ENCODE data around the gene PPP1R7. TPM values are rescaled to one million over a fixed set of nuclear protein-coding genes. Genes with fewer than 3 reads are reported as not detected.

The PPP1R7 gene
- polyA plus RNA-seq, 3 donors: 70.0 to 79.5 (median 77.7) TPM

DNA sequence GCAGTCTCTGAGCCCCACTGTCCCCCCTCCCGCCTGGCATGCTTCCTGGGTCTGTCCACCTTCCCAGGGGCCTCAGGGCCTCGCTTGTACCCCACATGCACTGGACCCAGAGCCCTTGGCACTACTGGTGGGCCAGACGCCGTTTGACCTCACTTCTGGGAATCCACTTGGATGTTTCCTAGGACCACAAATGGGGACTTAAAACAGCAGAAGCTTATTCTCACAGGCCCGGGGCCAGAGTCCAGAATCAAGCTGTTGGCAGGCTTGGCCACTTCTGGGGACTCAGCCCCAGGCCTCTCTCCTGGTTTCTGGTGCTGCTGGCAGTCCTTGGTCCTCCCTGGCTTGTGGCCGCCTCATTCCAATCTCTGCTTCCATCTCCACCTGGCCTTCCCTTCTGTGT lies 57.8 kb downstream of the PPP1R7 start:
- DNase-seq: no peak

DNA sequence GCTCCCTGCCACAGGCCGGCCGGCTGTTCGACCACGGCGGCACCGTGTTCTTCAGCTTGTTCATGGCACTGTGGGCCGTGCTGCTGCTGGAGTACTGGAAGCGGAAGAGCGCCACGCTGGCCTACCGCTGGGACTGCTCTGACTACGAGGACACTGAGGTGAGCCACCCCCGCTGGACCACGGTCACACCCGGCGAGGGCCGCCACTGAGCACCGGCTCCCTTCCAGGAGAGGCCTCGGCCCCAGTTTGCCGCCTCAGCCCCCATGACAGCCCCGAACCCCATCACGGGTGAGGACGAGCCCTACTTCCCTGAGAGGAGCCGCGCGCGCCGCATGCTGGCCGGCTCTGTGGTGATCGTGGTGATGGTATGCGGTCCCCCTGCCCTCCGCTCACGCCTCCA lies 59.0 kb downstream of the PPP1R7 start:
- DNase-seq: no peak

DNA sequence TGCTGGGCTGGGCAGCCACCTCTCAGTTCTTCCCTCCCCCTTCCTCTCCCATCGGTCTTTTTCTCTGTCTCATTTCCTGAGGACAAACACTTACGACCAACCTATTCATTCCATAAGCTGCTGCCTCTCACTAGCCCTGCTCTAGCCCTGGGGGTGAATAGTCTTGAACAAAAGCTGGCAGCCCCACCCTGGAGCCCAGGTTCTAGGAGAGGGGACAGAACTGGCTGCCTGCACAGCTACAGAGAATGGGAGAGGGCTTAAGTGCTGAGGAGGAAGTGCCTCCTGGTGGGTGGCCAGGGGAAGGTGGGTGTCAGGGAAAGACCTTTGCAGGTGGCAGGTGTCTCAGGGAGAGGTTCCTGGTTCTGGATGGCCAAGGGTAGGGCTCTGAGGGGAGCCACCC lies 61.0 kb downstream of the PPP1R7 start:
- no peak for DNase-seq

DNA sequence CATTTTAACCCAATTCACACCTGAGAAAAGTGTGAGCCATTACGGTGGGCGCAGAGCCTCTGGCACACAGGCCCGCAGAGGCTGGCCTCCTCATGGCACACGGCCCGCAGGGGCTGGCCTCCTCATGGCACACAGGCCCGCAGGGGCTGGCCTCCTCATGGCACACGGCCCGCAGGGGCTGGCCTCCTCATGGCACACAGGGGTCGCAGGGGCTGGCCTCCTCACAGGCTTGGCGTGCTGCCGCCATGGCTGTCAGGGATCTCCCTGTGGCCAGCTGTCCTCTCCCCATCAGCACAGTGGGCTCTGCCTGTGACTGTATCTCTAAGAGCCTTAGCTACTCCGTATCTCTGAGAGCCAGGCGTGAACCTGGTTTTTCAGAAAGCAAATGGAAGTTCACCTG lies 62.8 kb downstream of the PPP1R7 start:
- DNase-seq: no peak

DNA sequence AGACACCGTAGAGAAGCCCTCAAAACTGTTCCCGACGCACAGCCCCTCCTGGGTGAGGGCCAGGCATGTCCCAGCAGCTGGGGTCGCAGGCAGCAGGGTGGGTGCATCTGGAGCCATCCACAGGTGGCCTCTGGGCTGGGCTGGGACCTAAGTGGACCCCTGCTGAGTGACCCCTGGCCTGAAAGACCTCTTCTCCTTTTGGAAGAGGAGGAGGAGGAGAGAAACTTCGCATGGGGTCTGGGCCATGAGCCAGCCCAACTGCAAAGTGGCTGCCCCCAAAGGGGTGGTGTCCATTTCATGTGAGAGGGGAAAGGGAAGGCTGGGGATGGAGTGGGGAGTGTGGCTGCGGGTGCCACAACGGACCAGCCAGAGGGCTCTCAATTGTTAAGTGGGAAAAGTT lies 63.3 kb downstream of the PPP1R7 start:
- DNase-seq: no peak

DNA sequence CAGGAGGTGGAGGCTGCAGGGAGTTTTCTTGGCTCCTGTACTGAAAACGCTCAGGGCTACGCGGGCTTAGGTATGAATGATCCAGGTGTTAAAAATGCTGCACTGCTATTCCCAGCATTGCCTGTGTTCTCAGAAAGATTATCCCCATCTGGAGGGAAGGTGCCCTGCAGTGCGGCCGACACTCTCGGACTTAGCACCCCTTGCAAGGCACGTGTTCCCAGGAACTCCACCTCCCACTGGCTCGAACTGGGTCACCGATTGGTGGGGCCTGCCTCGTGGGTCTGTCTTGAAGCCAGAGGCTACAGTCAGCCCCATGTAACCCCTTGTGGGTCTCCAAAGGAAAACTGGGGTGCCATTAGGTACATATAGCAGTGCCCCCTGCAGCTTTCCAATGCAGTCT lies 63.9 kb downstream of the PPP1R7 start:
- DNase-seq: no peak

DNA sequence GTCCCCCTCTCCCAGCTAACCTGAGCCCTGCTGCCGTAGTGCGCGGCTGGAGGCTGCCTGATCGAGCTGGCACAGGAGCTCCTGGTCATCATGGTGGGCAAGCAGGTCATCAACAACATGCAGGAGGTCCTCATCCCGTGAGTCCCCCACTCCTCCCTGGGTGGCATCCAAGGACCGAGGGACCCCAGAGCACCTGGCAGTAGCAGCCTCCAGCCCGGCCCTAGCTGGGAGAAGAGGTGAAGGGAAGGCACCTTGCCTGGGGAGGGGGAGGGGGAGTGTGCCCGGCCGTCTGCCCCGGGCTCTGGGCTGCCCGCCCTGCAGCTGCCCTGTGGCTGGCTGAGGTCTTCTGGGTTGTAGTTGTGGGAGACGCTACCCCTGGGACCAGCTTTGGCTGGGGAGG lies 64.5 kb downstream of the PPP1R7 start:
- DNase-seq: no peak

DNA sequence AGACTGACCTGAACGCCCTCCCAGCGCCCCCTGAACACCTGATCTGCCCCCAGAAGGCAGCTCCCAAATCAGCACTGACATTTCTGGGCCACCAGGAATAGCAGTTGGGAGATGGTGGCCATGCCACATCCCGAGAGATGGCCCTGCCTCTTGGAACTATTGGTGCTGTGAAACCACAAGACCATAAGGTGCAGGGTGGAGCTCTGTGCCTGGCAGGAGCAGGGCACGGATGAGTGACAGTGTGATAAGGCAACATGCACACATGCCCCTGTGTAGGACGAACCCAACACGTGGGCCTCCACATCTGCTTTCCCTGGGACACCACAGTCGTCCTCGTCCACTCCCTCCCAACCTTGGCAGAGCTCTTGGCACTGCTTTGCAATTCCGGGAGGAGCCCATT lies 65.2 kb downstream of the PPP1R7 start:
- DNase-seq: no peak

DNA sequence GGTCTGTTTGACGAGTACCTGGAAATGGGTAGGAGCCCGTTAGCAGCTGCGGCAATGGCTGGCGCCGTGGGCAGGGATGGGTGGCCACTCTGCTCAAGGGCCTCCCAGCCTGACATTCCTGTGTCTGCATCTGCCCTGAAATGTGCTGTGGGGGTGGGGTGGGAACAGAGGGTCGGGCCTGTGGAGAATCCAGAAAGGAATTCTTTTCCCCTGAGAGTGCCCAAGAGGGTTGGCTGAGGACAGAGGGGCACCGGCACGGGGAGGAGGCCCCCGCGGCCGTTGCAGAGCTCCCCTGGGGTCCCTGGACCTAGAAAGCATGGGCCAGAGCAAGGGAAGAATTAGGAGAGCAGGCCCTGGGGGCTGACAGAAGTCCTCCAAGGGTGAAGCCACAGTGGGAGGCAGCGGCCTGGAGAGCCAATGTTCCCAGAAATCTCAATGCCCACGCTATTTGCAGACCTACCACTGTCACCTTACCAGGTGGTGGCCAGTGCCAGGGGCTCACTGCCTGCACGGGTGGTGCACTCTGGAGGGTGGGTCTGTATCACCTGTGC lies 66.0 kb downstream of the PPP1R7 start:
- no peak for DNase-seq

DNA sequence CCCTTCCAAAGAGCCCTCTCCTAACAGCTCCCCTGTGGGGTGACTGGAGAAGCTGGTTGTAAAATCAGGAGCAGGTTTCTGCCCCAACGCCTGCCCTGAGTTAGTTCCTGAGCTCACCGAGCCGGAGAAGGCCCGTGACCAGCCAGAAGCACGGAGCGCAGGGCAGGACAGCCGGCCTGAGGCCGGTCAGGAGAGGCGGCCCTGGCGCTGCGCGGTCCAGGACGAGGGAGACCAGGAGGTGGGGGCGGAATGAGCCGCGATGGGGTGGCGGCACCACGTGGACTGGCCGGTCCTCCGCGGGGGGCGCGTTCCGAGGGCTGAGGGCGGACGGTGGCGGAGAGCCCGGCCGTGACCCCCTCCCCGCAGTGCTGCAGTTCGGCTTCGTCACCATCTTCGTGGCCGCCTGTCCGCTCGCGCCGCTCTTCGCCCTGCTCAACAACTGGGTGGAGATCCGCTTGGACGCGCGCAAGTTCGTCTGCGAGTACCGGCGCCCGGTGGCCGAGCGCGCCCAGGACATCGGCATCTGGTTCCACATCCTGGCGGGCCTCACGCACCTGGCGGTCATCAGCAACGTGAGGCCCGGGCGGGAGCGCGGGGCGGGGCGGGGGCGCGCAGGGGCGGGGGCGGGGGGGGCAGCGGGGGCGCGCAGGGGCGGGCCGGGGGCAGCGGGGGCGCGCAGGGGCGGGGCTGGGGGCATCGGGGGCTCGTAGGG lies 67.2 kb downstream of the PPP1R7 start:
- DNase-seq: peak; percentile 61

DNA sequence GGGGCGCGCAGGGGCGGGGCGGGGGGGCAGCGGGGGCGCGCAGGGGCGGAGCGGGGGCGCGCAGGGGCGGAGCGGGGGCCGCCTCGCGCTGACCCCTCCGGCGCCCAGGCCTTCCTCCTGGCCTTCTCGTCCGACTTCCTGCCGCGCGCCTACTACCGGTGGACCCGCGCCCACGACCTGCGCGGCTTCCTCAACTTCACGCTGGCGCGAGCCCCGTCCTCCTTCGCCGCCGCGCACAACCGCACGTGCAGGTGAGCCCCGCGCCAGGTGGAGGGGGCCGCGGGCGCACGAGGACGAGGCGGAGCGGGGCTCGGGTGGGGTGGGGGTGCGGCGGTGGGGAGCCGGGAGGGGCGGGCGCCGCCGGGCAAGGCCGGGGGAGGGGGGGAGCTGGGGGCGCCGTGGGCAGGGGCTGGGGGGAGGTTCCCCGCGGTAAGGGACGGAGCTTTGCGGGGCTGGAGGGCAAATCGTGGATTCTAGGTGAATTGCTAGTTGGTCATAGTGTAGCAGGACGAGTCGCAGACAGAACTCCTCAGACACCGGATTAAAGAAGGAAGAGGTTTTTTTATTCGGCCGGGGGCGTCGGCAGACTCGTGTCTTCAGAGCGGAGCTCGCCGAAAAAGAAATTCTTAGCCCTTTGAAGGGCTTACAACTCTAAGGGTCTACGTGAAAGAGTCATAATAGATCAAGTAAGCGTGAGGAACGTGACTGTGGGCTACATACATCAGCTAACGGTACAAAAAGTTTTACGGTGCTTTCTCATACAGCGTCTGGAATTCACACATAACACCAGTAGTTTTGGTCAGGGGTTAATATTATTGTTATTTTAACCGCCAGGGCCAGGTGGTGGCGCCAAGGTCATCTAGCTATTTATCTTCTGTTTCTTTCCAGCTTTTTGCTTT lies 68.1 kb downstream of the PPP1R7 start:
- peak; percentile 36 for DNase-seq

DNA sequence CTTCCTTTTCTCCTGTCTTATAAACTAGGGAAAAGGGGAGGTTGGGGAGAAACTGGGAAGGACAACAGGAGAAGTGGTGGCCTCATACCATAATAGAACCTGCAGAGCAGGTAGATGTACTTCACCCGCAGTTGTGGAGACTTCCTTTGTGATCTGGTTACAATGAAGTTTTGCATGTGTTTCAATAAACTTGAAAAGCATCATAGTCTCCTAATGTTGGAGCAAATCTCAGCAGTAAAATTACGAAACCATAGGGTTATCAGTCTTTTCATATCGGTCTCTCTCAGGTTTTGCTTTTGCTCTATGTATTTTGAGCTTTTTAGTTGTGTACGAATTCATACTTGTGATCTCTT lies 68.7 kb downstream of the PPP1R7 start:
- no peak for DNase-seq

DNA sequence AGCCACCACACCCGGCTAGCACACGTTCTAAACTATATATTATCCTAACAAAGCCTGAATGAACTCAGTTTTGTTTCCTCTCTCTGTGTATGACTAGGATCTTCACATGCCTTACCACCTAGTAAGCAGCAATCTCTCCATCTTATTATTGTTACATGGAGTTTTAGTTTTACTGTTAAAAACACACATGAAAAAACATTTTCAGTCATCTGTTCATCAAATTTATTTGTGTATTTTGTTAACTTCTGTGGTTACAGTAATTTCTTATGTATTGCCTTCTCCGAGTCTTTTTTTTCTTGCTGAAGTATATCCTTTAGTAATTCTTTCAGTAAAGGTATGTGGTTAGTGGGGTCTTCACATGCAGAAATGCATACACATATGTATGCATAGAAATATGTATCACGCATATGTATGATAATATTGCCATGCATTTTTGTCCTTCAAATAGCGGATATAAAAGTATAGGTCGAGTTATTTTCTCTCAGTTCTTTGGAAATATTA lies 69.6 kb downstream of the PPP1R7 start:
- DNase-seq: no peak

DNA sequence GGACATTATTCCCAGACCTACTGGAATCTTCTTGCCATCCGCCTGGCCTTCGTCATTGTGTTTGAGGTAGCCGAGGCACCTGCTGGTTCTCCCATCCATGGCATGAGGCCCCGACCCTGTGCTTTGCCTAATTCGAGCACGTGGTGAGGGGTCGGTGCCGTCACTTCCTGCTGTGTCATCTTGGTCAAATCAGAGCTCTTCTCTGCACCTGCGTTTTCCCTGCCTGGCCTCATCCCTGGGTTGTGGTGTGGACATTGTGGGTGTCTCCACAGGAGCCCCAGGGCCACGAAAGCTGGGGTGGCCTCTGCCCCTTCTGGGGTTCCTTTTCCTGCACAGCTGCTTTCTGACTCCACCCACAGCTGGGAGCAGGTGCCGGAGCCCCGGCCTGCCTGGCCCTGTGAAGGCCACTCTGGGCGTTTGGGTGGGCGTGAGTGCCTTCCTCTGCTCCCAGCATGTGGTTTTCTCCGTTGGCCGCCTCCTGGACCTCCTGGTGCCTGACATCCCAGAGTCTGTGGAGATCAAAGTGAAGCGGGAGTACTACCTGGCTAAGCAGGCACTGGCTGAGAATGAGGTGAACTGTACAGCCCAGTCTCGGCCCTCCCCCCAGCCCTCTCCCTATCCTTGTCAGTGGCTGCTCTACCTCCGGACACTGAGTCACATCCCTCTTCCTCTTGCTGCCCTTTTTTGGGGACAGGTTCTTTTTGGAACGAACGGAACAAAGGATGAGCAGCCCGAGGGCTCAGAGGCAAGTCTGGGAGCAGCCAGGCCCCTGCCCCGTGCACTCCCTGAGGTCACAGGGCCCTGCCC lies 73.1 kb downstream of the PPP1R7 start:
- no peak for DNase-seq

DNA sequence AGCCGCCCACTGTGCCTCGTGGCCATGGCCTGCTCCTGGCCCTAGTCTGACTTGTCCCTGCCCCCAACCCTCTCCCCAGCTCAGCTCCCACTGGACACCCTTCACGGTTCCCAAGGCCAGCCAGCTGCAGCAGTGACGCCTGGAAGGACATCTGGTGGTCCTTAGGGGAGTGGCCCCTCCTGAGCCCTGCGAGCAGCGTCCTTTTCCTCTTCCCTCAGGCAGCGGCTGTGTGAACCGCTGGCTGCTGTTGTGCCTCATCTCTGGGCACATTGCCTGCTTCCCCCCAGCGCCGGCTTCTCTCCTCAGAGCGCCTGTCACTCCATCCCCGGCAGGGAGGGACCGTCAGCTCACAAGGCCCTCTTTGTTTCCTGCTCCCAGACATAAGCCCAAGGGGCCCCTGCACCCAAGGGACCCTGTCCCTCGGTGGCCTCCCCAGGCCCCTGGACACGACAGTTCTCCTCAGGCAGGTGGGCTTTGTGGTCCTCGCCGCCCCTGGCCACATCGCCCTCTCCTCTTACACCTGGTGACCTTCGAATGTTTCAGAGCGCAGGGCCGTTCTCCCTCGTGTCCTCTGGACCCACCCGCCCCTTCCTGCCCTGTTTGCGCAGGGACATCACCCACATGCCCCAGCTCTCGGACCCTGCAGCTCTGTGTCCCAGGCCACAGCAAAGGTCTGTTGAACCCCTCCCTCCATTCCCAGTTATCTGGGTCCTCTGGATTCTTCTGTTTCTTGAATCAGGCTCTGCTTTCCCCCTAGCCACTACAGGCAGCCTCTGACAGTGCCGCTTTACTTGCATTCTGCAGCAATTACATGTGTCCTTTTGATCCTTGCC lies 74.0 kb downstream of the PPP1R7 start:
- peak; percentile 28 for DNase-seq

DNA sequence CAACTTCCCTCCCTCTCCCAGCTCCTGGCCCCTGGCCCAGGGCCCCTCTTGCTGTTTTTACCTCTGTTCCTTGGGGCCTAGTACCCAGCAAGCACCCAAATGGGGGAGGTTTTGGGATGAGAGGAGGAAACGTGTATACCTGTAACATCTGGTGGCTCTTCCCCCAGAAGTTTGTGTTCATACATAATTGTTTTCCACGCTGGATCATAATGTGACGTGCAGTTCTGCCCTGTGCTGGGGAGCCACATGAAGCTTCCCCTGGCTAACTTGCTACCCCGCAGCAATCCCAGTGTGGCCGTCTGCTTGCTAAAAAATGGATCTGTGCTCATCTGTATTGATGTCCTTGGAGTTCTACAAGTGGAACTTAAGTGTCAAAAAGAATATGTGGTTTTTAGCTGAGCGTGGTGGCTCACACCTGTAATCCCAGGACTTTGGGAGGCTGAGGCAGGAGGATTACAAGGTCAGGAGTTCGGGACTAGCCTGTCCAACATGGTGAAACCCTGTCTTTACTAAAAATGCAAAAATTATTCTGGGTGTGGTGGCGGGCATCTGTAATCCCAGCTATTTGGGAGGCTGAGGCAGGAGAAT lies 74.7 kb downstream of the PPP1R7 start:
- no peak for DNase-seq

DNA sequence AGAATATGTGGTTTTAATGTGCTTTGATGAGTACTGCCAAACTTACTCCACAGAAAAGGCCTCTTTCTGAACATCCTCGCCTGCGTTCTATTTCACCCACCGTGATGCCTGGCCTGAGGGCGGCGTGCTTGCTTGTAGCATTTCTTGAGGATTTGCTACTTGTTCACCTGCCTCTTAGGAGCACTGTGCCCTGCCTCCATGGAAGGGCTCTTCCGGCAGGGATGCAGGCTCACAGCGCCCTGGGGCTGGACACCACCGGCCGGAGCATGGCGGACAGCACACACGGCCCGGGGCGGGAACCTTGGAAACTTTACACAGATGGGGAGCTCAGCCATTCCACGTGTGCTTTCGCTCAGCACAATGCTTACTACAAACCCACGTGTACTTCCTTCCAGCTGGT lies 75.3 kb downstream of the PPP1R7 start:
- DNase-seq: no peak

DNA sequence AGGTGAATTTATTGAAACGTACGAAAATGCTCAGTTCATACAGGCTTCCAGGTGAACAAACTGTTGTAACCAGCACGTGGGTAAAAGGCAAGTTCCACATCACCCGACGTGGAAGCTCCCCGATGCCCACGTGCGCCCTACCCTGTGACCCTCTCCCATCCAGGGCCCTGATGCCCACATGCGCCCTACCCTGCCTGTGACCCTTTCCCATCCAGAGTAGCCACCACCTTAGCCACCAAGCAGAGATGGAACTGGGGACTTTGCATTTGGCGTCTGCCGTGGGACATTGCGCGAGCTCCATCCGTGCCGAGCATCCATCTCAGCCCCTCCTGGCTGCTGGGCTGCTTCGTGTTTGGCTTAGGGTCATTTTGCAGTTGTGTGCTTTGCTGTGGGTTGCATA lies 75.7 kb downstream of the PPP1R7 start:
- no peak for DNase-seq

DNA sequence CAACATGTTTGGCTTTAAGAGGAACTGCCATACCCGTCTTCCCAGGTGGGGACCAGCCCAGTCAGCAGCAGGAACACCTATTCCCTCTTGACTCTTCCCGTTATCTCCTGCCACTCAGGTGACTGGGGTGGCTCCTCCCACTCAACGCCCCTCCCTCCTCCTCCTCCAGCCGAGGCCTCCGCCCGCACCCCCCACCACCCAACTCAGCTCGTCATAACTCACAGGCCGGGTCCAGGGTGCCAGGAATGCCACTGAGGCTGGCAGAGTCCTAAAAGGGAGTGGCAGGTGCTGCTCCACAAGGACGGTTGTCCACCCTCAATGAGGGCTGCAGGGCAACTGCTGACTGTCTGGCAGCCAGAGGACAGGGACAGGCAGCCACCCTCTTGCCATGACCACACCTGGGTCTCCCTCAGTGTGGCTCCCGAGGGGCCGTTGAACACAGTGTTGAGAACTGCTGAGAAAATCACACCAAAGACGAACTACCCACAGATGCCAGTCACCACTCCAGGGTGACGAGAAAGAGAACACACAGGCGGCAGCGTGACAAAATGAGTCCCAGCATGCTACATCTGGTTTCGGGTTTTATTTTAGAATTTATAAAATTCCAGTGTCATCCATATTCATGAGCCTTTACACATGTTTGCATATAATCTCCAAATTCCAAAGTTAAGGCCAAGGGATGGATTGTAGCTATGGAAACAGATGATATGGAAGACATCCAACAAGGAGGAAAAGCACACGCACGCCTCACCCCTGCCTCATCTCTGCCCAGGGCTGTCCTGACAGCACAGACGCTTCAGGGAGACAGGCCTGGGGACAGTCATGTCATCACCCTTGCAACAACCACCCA lies 76.7 kb downstream of the PPP1R7 start:
- DNase-seq: peak; percentile 57

DNA sequence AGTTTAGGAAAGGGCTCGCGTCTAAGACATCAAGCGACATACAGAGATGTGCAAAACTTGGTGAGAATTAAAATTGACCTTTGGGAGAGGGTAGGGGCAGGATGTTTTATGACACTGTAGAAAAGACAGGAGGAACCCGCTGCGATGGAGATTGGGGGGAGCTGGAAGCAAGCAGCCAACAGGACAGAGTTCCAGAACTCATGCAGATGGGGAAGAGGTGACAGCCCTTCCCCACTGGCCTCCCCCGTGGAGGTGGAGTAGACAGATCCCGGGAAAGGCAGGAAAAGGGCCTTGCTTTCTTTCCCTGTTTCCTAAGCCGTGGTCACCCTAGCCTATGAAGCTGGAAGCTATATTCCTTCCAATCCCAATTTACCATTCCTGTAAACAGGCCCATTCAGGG lies 77.3 kb downstream of the PPP1R7 start:
- DNase-seq: no peak
